GM12874 (cell line): ENCODE results near the gene FLT1.

Experiments
- TF ChIP-seq, protein P1 (sequence below): IDR thresholded peaks from 2 replicates; pipeline ENCODE4 v1.5.1; 2011; ENCODE audit warnings: low read depth, mild to moderate bottlenecking, control low read depth, low read length, moderate library complexity; ENCODE audit not compliant: insufficient read depth

The FLT1 gene

DNA sequence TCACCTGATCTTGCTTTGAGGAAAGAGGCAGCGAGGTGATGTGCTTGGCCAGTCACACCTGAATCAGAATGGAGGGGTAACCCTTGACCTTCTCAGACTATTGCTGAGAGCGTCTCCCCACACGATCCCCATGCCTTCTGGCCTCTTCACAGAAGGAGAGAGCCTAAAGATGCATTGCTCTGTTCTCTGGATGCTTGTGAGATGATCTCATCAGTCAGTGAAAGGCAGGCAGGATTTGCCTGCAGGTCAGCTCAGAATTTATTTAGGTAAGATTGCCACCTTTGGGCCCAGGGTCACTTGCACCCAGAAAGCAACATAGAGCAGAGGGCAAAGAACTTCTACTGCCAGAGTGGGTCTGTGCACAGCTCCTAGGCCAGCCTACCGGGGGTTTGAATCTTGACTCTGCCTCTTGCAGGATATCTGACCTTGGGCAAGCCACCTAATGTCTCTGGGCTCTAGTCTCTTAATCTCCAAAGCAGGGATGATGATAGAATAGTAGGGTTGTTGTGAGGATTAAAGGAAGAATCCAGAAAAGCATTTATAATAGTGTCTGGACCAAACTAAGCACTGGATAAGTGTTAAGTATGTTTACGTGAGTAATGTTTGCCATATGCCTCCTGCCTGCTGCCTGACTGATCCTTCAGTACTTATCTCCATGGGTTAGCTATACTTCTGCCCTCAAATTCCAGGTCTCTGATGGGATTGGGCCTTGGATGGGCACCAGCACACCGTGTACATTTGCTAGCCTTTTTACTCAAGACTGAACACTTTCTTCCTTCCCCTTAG lies 8.4 kb upstream of the FLT1 start:
- TF ChIP-seq, protein P1, sequence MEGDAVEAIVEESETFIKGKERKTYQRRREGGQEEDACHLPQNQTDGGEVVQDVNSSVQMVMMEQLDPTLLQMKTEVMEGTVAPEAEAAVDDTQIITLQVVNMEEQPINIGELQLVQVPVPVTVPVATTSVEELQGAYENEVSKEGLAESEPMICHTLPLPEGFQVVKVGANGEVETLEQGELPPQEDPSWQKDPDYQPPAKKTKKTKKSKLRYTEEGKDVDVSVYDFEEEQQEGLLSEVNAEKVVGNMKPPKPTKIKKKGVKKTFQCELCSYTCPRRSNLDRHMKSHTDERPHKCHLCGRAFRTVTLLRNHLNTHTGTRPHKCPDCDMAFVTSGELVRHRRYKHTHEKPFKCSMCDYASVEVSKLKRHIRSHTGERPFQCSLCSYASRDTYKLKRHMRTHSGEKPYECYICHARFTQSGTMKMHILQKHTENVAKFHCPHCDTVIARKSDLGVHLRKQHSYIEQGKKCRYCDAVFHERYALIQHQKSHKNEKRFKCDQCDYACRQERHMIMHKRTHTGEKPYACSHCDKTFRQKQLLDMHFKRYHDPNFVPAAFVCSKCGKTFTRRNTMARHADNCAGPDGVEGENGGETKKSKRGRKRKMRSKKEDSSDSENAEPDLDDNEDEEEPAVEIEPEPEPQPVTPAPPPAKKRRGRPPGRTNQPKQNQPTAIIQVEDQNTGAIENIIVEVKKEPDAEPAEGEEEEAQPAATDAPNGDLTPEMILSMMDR: no peak

DNA sequence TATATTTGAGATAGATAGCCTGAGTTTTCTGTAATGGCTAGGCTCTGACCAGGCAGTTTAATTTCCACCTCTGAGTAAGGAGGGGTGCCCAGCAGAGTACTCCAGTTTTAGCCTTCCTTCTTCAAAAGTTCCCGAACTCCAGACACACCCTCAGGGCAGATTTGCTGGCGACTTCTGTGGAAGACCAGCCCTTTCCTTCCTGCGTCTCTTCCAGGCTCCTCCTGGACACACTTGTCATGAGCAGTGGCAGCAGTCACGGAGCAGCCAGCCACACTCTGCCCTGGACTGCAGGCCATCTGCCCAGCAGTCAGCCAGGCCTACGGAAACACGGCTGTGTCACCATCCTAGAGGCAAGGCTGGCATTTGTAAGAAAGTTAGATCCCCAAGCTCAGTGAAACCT lies 6.6 kb upstream of the FLT1 start:
- TF ChIP-seq, protein P1: no peak

DNA sequence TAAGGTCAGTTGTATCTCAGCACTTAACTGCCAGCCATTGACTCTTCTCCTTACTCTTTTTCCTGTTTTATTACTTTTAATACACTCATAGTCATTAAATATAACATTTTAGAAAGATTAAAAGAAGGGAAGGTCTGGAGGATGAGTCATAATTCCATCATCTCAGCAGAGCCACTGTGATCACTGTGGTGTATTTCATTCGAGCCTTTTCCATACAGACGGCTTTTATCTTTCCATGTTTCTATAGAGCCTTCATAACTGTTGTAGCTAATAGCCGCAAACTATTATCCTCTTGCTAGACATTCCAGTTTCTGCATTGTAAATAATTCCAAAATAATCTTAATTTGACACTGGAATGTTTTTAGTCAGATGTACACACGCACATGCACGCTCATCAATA lies 4.7 kb upstream of the FLT1 start:
- TF ChIP-seq, protein P1: no peak

DNA sequence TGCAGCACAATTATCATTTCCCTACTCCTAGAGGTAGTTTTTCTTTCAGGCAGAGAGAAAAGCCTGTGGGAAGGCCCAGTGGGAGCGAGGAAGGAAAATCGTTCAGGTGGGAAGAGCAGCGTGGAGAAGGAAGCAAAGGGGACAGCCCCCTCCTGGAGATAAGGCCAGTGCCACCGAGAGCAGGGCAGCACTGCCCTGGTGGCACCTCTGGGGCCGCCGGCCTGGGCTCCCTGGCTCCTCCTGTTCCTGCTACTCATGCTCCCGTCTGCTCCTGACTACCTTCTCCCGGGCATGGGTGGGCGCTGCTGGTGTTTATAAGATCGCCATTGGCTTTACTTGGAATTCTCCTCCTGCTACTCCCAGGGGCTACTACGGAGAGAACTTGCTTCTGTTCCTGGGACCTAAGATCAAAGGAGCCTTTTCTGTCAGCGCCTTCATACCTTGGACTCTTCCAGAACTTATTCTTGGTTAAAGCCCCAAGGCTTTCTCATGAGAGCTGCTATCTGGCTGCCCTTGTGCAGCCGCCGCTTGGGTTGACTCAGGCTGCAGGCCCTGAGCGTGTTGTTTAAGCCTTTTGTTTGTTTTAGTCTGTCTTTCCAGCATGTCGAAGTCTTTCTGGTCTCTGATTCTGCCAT lies 3.7 kb upstream of the FLT1 start:
- TF ChIP-seq, protein P1: no peak

DNA sequence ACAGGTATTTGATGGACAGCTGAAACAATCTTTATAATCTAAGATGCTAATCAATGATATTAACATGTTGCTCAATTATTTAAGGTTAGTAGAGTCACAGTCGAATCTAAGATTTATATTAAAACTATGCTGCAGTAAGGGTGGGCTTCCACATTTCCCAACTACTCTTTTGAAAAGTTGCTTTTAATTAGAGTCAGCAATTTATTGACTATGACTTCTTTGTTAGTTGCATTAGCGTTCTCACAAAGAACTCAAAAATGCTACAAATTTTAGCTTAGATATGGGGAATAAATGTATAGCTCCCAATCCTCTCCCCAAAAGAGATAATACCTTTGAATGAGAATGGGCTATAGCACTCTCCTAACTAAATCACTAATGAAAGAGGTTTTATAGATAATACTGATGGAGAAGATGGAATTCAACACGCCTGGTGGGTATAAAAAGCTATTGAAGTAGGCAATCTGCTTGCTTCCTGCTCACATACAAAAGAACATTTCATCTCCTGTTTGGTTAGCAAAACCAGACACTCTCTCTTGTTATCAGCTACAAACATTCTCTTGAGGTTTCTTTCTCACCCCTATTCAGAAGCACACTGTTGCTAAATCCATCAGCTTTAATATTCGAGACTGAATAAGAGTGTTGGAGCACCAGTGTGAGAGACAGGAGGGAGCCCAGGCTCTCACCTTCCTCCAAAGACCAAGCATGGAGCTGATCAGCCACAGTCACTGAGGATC lies 2.4 kb upstream of the FLT1 start:
- TF ChIP-seq, protein P1: no peak

DNA sequence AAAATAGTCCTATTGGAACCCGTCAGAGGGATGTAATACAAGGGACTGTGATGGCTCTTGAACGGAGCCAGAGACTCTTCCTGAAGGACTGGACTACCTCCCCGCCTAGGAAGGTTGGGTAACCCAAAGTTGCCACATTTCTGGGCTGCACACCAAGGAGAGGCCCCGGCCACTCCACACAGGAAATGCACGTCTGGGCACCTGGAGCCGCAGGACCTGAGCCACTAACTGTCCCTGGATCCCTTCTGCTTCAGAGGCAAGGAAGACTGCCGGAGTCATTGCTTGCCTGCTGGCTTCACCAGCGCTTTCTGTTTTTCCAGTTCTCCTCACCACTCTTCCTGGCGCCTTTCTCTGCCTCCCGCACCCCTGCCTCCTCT lies 1.2 kb upstream of the FLT1 start:
- TF ChIP-seq, protein P1: no peak

DNA sequence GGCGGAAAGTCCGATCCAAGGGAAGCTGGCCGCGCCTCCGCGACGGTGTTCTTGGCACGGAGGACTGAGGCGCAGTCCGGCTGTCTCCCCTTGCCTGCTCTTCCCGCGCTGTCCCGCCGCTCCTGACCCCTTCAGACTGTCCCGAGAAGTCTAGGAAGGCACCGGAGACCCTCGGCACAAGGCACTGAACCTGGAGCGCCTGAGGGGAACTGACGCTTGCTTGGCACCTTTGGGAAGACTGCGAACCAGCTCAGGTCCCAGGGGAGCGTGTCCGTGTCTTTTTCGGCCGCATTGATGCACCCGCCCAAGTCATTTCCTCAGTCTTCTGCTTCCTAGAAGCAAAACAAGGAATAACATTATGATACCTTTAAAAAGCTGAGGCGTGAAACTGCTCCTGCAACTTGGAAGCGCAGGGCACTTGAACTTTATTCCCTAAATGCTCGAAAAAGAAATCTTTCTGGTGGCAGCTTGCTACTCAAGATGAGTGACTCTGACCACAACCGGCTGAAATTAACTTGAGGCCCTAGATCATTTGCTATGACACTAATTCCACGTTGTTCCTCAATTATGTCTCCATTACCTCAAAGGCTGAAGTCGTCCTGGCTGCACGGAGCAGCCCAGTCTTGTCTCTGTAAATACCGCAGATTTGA lies 735 bp upstream of the FLT1 start:
- TF ChIP-seq, protein P1: no peak
